OCI-LY3 (cell line): ENCODE measurements around the gene PNLDC1.

ENCODE experiments used
- CTCF ChIP-seq: fragments of 200-600, 300-600 bp; sonication (generic); IDR thresholded peaks from 2 replicates; pipeline ENCODE4 v1.5.1; 2014; ENCODE audit warnings: antibody characterized with exemption, low read length, low read depth
- EZH2phosphoT487 ChIP-seq: fragments of 200-600 bp; shearing (Covaris generic); IDR thresholded peaks from 2 replicates; pipeline ENCODE4 v1.6.1; 2018; ENCODE audit warnings: antibody characterized with exemption, mixed run types, low read depth

GRCh38 chr6:159778542-159779103 lies 21.5 kb upstream of the PNLDC1 start:
- TF ChIP-seq EZH2phosphoT487, result no peak
- TF ChIP-seq CTCF, result no peak
